CD4-positive, alpha-beta T cell treated with Interleukin-6 for 4 hours (primary cell): ENCODE results near the gene STAC.
"Not testable (repeated sequence)": the region's sequence is repeated elsewhere in the genome, so short reads cannot be mapped to it uniquely, and the experiment has no call there.

Source experiments
- DNase-seq: peaks from one replicate; pipeline ENCODE4 v3.0.0-alpha.2; 2020; ENCODE audit warnings: mixed read lengths

The STAC gene

DNA sequence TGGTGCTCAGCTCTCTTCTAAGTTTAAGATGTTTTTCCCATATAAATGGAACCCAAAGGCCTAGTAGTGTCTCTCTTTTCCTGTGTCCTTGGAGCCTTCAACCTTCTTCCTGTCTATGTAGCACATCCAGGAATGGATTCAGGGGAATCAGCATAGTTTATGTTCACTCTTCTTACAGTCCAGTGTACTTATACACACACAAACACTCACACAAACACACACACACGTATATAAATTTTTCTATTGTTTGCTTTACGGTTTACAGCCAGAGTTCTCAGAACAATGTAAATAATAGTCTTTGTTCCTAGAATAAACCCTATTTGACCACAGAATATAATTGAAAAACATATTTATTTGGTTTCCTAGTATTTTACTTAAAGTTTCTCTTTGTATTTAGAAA is 36.9 kb downstream of the STAC start:
- no peak for DNase-seq

DNA sequence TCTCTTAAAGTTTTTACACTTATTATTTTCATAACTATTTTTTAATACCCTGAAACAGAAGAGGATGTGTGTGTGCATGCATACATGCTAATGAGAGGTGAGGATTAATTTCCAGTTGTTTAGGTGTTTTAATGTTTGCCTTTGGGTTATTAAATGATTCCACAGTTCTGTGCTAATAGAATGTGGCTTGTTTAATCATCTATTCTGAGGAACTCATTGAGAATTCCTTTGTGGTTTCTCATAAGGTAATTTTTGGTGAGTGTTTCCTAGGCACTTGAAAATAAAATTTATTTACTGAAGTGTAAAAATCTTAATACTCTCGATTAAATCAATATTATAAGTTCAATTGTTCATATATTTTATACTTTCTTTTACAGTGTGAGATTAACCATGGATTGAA is 38.0 kb downstream of the STAC start:
- DNase-seq = no peak

DNA sequence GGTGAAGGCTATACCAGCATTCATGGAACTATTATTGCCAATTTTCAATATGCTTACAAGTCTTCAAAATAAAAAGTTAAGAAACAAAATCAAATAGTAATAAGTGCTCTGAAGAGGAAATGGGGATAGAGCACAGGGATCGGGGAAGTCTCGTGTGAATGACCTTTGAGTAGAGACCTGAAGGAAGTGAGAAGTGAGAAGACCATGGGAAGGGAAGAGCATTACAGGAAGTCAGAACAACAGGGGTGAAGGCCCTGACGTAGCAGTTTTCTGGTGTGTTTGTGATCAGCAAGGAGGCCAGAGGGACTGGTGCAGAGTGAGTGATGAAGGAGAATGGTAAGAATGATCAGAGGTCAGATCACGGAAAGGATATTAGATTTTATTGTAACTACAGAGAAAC is 48.1 kb downstream of the STAC start:
- DNase-seq = no peak

DNA sequence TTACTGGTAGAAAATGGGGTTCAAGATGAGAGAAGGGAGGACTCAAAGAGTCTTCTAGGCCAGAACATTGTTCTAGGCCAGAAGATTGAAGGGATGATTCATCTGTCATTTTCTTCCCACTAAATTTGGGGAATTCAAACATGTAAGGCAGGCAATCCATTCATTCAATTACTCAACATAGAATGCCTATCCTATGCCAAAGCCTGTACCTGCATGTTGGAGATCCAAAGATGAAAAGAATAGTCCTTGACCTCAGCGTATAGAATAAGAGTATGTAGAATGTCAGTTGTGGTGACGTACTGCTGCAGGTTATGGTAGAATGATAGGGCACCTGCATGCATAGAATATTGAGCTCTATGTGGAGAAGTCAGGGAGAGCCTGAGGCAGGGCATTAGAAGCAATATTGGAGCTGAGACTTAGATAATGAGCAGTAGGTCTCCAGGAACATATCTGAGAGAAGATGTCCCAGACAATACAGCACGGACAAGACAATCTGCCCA is 49.7 kb downstream of the STAC start:
- DNase-seq = no peak

DNA sequence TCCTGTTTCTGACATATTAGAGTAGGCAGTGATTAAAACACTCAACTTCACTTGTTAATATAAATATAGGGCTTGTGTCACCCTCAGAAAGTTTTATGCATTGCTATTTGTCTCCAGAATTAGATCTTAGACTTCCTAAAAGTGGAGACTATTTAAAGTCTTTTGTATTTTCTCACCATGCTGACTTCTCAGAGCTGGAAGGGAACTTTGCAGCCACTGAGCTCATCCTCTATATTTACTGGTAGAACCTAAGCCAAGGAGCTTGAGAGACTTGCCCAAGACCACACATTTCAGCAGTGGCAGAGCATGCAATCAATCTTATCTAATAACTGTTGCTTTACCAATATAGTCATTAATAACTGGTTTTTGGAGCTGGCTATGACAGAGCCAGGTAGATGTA is 53.2 kb downstream of the STAC start:
- DNase-seq = no peak

DNA sequence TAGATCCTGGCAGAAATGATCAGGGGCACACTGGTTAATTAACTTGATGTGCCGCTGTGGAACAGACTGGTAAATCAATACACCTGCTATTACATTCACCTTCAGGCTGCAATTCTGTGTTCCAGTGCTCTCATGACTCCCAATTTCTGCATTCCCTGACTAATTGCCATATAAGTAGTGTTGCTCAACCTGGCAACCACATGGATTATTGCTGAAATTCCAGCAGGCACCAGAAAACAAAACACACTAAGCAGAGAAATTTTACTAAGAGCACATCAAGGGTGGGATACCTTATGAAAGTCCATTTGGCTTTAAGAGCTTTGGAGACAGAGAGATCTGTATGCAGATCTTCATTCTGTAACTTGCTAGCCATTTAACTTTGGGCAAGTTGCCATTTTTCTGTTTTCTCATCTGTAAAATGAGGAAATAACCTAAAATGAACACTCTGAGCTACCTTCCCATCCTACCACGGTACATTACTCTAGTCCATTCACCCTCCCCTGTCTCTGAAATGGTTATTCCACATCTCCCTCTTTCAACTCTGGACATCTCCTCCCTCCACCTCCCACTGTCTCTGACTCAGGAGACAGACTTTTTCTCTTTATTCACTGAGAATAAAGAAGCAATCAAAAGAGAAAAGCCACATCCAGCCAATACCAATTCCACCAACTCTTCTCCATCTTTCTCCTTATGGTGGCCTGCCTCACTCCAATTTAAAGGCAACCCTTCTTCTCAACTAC is 54.6 kb downstream of the STAC start:
- no peak for DNase-seq

DNA sequence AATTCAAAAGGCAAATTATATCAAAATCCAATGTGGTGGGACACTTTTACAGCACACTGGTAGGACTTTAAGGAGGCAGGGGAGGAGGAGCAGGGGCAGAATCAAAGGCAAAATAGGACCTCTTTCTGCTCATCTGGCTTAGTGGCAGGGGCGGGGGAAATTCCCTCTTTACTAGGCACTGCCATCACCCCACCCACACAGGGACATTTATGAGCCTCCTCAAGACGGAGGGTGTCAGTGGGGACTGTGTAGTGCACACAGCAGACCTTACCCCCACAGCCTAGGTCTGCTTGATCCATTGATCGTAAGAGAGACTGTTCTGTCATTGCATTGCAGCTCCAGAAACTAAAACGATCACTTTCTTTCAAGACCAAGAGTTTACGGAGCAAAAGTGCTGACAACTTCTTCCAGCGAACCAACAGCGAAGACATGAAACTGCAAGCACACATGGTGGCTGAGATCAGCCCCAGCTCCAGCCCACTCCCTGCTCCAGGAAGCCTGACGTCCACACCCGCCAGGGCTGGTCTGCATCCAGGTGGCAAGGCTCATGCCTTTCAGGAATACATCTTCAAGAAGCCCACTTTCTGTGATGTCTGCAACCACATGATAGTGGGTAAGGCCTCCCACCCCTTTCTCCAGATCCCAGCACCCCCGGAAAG is 62.9 kb downstream of the STAC start:
- no peak for DNase-seq

DNA sequence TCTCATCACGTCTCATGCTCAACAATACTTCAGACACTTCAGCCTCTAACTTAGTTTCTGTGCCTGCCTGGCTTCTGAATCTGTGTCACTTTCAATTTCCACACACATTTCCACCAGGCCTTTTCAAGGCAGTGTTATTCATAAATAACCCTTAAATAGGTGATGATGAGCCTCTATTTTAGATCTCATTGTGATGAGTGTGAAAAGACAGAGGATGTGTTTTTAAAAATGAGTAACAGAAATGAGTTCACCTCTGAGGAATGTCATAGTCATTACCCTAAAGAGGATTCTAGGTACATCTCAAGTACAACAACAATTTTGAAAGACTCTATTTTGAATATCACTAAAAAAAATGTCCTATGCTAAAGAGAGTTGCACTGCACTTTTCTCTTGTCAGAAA is 64.6 kb downstream of the STAC start:
- DNase-seq = no peak

DNA sequence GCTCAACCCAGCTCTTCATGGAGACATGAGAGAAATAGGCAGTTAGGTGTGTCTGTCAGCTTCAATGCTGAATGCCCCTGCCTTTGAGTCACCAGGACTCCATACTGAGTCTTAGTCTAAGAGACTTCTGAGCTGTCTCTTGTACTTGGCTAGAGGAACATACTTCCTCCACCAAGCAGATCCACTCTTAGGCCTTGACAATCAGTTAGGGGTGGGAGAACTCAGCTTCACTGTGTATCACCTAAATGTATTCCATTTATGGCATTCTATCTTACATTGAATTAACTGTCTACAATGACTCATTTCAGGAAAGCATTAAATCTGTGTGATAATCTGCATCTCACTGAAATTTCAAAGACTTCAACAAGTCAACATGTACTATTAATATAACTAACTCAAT is 66.0 kb downstream of the STAC start:
- DNase-seq = no peak

- no peak for DNase-seq
These were observed 66.8 kb downstream of the STAC start for GRCh38 chr3:36447061-36447460.

- no peak for DNase-seq
These were observed 71.5 kb downstream of the STAC start for GRCh38 chr3:36451816-36452215.

DNA sequence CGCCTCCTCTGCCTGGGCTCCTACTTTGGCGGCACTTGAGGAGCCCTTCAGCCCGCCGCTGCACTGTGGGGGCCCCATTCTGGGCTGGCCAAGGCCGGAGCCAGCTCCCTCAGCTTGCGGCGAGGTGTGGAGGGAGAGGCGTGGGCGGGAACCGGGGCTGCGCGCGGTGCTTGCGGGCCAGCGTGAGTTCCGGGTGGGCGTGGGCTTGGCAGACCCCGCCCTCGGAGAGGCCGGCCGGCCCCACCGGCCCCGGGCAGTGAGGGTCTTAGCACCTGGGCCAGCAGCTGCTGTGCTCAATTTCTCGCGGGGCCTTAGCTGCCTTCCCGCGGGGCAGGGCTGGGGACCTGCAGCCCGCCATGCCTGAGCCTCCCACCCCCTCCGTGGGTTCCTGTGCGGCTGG is 72.9 kb downstream of the STAC start:
- not testable (repeated sequence) for DNase-seq

- DNase-seq = not testable (repeated sequence)
These were observed 73.6 kb downstream of the STAC start for GRCh38 chr3:36453896-36454295.

- no peak for DNase-seq
These were observed 75.1 kb downstream of the STAC start for GRCh38 chr3:36455406-36455805.

DNA sequence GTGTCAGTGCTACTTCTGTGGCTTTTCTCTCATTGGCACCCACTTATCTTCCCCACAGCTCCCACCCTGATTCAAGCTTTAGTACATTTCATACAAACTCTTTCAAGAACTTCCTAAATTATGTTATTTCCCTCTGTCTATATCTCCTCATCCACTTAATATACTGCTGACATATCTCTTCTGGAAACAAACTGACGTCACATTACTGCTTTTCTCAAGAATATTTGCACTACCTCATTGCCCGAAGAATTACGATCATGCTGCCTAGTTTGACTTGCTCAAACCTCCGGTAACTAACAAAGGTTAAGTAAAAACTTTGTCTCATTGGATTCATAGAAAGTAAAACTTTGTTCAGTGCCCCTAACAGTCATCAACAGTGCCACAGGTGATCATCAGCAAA is 76.5 kb downstream of the STAC start:
- DNase-seq = no peak

DNA sequence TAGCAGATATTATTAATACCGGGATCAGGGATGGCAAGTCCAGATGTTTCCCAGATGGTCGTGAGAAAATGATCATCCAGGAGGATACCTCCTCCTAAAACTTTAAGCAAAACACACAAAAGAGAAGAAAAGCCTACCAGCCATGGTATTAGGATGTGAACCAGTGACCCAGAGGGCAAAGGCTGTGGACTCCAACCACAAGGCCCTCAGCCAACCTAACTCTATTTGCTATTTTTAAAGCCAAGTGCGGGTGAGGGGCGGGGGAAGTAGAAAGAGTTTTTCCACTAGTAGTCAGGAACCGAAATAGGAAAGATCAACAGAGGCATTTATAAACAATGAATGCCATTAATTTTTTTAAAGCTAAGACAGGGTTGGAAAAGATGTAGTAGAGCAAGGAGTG is 77.4 kb downstream of the STAC start:
- DNase-seq = no peak

- no peak for DNase-seq
These were observed 78.9 kb downstream of the STAC start for GRCh38 chr3:36459177-36459576.

DNA sequence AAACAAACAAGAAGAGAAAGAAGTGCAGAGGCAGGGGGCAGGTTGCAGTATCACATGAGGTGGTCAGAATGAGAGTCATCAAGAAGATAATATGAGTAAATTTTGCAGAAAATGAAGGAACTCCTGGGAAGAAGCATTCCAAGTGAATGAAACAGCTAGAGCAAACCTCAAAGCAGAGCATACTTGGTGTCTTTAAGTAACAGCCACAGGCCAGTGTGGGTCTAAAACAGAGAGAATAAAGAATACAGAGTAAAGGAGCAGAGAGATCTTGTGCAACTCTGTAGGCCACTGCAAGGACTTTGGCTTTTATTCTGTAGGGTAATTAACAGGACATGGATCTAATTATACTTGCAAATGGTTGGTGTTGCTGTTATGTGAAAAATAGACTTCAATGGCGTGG is 81.3 kb downstream of the STAC start:
- no peak for DNase-seq

DNA sequence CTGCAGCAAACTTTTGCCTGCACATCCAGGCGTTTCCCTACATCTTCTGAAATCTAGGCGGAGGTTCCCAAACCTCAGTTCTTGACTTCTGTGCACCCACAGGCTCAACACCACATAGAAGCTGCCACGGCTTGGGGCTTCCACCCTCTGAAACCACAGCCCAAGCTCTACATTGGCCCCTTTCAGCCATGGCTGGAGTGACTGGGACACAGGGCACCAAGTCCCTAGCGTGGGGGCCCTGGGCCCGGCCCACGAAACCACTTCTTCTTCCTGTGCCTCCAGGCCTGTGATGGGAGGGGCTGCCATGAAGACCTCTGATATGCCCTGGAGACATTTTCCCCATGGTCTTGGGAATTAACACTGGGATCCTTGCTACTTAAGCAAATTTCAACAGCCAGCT is 91.7 kb downstream of the STAC start:
- not testable (repeated sequence) for DNase-seq

GRCh38 chr3:36475558-36475957 is 95.3 kb downstream of the STAC start:
- no peak for DNase-seq

GRCh38 chr3:36476286-36476942 is 96.1 kb downstream of the STAC start:
- DNase-seq = no peak

GRCh38 chr3:36477655-36478054 is 97.4 kb downstream of the STAC start:
- DNase-seq = no peak

DNA sequence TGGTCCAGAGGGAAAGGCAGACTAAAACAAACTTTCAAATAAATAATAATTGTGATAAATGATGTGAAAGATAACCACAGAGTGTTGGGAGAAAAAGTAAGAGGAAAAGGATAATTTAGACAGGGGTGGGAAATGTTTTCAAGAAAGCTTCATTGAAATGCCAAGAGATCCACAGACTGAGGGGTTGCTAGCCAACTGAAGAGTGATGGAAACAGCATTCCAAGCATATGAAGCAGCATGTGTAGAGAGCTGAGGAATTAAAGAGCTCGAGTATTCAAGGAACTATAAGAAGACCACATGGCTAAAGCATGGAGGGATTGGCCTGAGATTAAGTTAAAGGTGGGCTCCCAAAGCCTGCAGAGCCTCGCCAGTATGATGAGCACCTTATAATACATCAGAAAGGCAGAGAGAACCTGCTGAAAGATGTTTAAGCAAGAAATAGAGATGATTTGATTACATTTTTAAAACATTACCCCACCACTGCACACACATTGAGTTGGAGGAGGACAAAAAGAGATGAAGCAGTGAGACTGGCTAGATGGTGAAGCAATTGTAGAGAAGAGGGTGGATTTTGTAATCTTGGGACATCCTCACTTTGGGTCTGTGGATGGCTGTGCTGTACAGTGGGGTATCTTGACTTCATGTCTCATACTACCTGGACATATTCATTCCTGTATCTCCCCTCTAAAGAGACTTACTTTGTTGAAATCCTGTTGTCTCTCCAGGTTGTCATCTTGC is 100.8 kb downstream of the STAC start:
- no peak for DNase-seq
